DND-41 (cell line): ENCODE measurements around the gene MTPN.

Experiments used
- ATAC-seq: fragments of 200-7000 bp; cut with Tn5 transposase; 3 replicates; pipeline ENCODE4 v1.9.1; 2021; ENCODE audit warnings: low read depth; ENCODE audit not compliant: insufficient read depth
- DNase-seq: peaks from one replicate; pipeline ENCODE4 v3.0.0-alpha.2; 2020
- H2AFZ ChIP-seq: 2 replicates; pipeline ENCODE4 v1.6.0; 2012; ENCODE audit warnings: low read depth, low read length
- H3K27ac ChIP-seq: 2 replicates; pipeline ENCODE4 v1.5.1; 2012; ENCODE audit warnings: low read length, inconsistent platforms
- H3K27me3 ChIP-seq: fragments of 200-600 bp; sonication (generic); 2 replicates; pipeline ENCODE4 v1.6.0; 2012; ENCODE audit warnings: low read length, mild to moderate bottlenecking, inconsistent platforms; ENCODE audit not compliant: insufficient read depth, poor library complexity
- H3K36me3 ChIP-seq: 2 replicates; pipeline ENCODE4 v1.5.1; 2012; ENCODE audit warnings: low read length, inconsistent platforms; ENCODE audit not compliant: insufficient read depth
- H3K4me1 ChIP-seq: 2 replicates; pipeline ENCODE4 v1.5.1; 2012; ENCODE audit warnings: mild to moderate bottlenecking, low read length; ENCODE audit not compliant: insufficient read depth
- H3K4me2 ChIP-seq: 2 replicates; pipeline ENCODE4 v1.6.0; 2012; ENCODE audit warnings: mild to moderate bottlenecking, moderate library complexity, low read length, inconsistent platforms; ENCODE audit not compliant: insufficient read depth
- H3K4me3 ChIP-seq, 2 experiments: fragments of 200-600 bp in 1 of 2; shearing (Covaris generic) in 1 of 2; 2 replicates each; pipeline ENCODE4 v1.5.1; 2012 to 2016; ENCODE audit warnings: inconsistent platforms in 2 of 2, low read length in 2 of 2, mild to moderate bottlenecking in 2 of 2, low read depth in 1 of 2, moderate library complexity in 1 of 2
- H3K79me2 ChIP-seq: 2 replicates; pipeline ENCODE4 v1.6.0; 2012; ENCODE audit warnings: low read length, inconsistent platforms; ENCODE audit not compliant: insufficient read depth
- H3K9ac ChIP-seq: 2 replicates; pipeline ENCODE4 v1.6.0; 2012; ENCODE audit warnings: low read depth, mild to moderate bottlenecking, inconsistent platforms, low read length, moderate library complexity
- H3K9me3 ChIP-seq: 2 replicates; pipeline ENCODE4 v1.5.1; 2012; ENCODE audit warnings: low read length, moderate library complexity, mild to moderate bottlenecking, inconsistent platforms; ENCODE audit not compliant: insufficient read depth, severe bottlenecking
- H4K20me1 ChIP-seq: 2 replicates; pipeline ENCODE4 v1.6.0; 2012; ENCODE audit warnings: low read length; ENCODE audit not compliant: insufficient read depth
- CTCF ChIP-seq: IDR thresholded peaks from 2 replicates; pipeline ENCODE4 v1.5.1; 2012; ENCODE audit warnings: borderline replicate concordance, low read length, moderate library complexity, mild to moderate bottlenecking; ENCODE audit not compliant: poor library complexity, severe bottlenecking; ENCODE audit errors: extremely low read depth
- EZH2 ChIP-seq: IDR thresholded peaks from 3 replicates; pipeline ENCODE4 v1.6.1; 2012; ENCODE audit warnings: borderline replicate concordance, low read depth, mild to moderate bottlenecking, moderate library complexity, low read length, inconsistent platforms; ENCODE audit not compliant: severe bottlenecking

Gene MTPN

GRCh38 chr7:135904282-135904681, 72.9 kb downstream of the MTPN start:
- H3K9ac ChIP-seq: no peak overlapping the region
- H3K4me2 ChIP-seq: no peak overlapping the region
- DNase-seq: no peak
- no peaks in the 10 kb centered on the region for H3K27me3 ChIP-seq
- no peaks in the 10 kb centered on the region for H3K9me3 ChIP-seq
- H3K36me3 ChIP-seq: no peaks in the 10 kb centered on the region
- H3K79me2 ChIP-seq: no peaks in the 10 kb centered on the region
- TF ChIP-seq CTCF: no peak
- TF ChIP-seq EZH2: no peak
- H3K4me1 ChIP-seq: no peaks in the 10 kb centered on the region
- no peak overlapping the region for H2AFZ ChIP-seq
- H3K4me3 ChIP-seq: no peak overlapping the region
- no peak for ATAC-seq
- no peaks in the 10 kb centered on the region for H4K20me1 ChIP-seq
- H3K27ac ChIP-seq: no peak overlapping the region

- Histone ChIP-seq H3K27ac (no peak overlapping the region), H3K4me1 (no peaks in the 10 kb centered on the region), H3K4me2 (no peak overlapping the region), H3K36me3 (no peaks in the 10 kb centered on the region), H3K9me3 (no peaks in the 10 kb centered on the region), H3K79me2 (no peaks in the 10 kb centered on the region), H2AFZ (no peak overlapping the region), H3K27me3 (no peaks in the 10 kb centered on the region), H3K4me3 (no peak overlapping the region), H4K20me1 (no peaks in the 10 kb centered on the region), H3K9ac (no peak overlapping the region)
- no peak for ATAC-seq
- TF ChIP-seq EZH2 (no peak), CTCF (no peak)
- no peak for DNase-seq
These were observed 75.3 kb downstream of the MTPN start for GRCh38 chr7:135901585-135902540.

- no peaks in the 10 kb centered on the region for H4K20me1 ChIP-seq
- H3K27me3 ChIP-seq: no peaks in the 10 kb centered on the region
- ATAC-seq: no peak
- no peak overlapping the region for H3K4me2 ChIP-seq
- H3K4me1 ChIP-seq: no peaks in the 10 kb centered on the region
- H3K27ac ChIP-seq: no peak overlapping the region
- H3K4me3 ChIP-seq: no peak overlapping the region
- H3K9ac ChIP-seq: no peak overlapping the region
- H3K79me2 ChIP-seq: no peaks in the 10 kb centered on the region
- no peaks in the 10 kb centered on the region for H3K9me3 ChIP-seq
- H3K36me3 ChIP-seq: no peaks in the 10 kb centered on the region
- TF ChIP-seq EZH2 (no peak), CTCF (no peak)
- H2AFZ ChIP-seq: no peak overlapping the region
- DNase-seq: no peak
These were observed 77.1 kb downstream of the MTPN start for GRCh38 chr7:135900065-135900546.
